GM18499 (cell line): ENCODE data around the gene HNRNPA1.
"Not testable (repeated sequence)": the region's sequence is repeated elsewhere in the genome, so short reads cannot be mapped to it uniquely, and the experiment has no call there.

Experiments
- ATAC-seq: cut with Tn5 transposase; IDR thresholded peaks from one replicate; pipeline ENCODE4 v1.9.1; 2021; ENCODE audit warnings: moderate number of reproducible peaks; ENCODE audit not compliant: insufficient read depth, unreplicated experiment

The HNRNPA1 gene

DNA sequence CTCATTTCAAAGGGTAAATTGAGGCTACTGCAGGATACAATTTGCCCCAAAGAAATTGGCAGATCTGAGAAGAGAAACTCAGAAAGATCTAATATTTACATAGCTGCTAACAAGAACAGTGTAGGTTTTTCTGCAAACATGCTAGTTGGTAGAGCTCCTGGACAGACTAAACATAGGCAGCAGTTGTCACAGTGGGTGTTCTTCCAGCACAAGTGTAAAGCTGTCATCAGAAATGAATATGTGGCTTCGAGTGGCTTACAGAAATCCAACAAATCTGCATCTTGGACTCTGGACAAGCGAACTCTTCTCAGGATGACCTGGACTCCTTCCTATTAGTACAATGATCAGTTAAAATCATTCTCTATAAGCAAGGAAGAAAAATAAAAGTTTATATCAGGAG, 6.5 kb upstream of the HNRNPA1 start:
- ATAC-seq = no peak

DNA sequence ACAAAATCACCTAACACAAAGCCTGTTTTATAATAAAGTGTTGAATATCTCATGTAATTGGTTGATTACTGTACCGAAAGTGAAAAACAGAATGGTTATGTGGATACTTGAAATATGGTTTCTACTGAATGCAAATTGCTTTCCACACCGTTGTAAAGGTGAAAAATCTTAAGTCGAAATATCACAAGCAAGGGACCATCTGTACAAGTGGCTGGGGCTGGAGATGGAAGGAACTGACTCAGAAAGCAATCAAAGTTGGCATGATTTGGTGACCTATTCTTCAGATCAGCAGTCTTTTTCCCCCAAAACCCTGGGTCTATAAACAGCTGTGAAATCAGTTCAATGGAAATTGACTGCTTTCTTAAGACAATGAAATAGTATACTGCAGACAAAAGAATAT, 4.2 kb upstream of the HNRNPA1 start:
- no peak for ATAC-seq

DNA sequence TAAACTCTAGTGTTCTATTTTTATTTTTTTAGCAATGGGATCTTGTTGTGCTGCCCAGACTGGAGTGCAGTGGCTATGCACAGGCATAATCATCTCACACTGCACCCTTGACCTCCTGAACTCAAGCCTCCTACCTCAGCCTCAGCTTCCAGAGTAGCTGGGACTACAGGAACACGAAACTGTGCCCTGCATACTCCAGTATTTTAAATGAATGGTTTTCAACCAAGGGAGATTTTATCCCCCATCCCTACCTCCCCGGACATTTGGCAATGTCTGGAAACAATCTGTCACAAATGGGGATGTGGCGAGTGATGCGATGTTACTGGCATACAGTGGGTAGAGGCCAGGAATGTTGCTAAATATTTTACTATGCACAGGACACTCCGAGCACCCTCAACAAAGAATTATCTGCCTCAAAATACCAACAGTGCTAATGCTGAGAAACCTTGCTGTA, 2.7 kb upstream of the HNRNPA1 start:
- no peak for ATAC-seq

DNA sequence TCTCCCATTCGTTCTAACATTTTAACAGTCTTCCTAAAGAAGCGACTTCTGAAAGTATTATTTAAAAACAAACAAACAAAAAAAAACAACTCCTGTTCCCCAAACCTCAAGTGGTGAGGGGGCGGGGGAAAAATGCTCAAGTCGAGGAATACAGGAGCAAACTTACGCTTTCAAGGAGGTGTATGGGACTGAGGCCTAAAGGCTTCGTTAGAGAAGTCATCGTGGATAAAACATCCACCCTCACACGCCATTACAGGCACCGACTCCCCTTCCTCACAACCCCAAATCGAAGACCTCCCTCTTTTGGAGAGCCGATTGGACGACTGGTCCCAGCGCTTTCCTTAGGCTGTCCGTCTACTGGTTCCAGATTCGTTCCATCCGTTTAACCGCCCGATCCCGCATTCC, 1.3 kb upstream of the HNRNPA1 start:
- no peak for ATAC-seq

DNA sequence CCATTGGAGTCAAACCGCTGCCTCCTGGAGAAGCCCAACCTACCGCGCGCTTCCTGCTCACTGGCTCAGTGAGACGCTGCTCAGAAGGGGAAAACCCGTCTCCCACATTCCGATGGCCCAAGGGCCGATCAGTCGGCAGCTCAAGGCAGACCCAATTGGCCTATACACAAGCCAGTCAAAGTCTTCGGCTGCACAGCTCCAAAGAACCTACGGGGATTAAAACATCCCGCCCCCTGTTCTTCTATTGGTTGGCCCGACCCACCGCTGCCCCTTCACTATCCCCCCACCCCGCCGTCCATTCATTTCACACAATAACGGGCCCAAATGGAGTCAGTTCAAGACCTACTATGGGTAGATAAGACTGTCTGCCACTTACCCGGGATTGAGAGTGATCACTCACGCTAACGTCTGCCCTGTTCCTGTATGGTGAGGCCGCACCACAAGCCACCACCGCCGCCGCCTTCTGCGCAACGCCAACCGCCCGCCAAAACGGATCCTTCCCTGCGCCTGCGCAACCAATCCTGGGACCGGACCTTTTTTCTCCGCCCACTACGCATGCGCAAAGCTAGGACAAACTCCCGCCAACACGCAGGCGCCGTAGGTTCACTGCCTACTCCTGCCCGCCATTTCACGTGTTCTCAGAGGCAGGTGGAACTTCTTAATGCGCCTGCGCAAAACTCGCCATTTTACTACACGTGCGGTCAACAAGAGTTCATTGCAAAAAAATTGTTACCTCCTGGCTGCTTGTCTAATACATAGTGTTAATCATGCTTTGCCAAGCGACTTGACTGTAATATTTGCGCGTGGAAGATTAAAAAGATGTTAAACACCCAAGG, 676 bp upstream of the HNRNPA1 start, which contains the start of gene CBX5:
Gene CBX5 (minus strand): TSS at position 491 of the 836 bp plus-strand sequence. CDS start 22,472 bp downstream, outside the sequence.
- ATAC-seq = peak; percentile 69

DNA sequence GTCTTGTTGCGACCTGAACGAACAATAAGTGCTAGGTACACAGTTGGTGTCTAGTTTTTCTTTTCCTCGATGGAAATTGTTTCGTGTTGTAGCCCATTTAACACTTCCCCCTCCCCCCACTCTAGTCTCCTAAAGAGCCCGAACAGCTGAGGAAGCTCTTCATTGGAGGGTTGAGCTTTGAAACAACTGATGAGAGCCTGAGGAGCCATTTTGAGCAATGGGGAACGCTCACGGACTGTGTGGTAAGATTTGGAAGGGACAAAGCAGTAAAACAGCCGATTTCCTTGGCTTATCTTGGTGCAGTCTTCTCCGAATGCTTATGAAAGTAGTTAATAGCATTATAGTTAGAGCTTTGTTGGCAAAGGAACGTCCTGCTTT, 724 bp downstream of the HNRNPA1 start:
- not testable (repeated sequence) for ATAC-seq

DNA sequence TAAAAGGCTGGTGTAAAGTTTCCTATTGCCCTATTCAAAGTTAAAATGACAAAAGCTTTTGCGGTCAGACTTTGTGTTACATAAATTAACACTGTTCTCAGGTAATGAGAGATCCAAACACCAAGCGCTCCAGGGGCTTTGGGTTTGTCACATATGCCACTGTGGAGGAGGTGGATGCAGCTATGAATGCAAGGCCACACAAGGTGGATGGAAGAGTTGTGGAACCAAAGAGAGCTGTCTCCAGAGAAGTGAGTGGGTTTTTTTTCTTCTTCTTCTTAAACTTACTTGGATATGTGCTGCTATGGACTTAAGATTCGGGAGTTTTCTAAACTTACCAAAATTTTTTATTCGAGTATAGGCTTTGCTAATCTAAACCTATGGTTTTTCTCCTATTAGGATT, 1.2 kb downstream of the HNRNPA1 start:
- ATAC-seq = not testable (repeated sequence)

DNA sequence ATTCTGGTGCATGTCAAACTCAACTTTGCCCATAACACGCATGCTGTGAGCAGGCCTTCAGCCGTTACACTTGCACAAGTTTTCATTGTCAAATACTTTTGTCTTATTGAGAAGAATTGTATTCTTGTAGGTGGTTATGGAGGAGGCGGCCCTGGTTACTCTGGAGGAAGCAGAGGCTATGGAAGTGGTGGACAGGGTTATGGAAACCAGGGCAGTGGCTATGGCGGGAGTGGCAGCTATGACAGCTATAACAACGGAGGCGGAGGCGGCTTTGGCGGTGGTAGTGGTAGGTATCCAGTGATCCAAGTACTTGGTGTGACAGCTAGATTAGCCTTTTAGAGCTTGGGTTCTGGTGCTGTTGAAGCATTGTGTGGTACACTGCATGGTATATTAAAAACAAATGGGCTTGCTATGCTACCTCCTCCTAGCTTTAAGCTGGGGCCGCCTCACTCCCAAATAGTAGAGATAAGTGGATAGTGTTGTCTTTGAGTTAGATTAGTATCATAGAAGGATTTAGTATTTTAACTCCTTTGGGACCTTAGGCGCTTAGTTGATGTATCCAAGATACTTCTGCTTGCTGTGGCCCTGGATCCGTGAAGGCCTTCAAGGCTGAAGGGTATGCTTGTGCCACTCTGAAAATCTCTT, 2.5 kb downstream of the HNRNPA1 start:
- ATAC-seq = no peak

DNA sequence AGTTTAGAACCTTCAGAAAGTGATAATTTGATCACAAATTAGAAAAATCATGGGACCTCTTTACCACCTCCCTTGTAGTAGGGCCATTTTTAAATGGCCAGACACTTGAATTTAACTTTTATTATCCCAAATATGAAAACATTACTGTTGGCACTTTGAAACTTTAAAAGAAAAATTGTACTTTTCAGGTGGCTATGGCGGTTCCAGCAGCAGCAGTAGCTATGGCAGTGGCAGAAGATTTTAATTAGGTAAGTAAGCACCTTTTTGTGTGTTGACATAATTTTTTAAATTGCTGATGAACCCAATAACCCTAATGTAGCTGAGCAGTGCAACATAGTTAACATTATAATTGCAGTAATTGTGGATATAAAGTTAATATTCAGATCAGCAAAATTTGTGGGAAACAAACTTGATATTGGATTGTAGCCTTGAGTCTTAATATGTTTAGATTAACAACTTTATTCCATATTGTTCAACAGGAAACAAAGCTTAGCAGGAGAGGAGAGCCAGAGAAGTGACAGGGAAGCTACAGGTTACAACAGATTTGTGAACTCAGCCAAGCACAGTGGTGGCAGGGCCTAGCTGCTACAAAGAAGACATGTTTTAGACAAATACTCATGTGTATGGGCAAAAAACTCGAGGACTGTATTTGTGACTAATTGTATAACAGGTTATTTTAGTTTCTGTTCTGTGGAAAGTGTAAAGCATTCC, 3.7 kb downstream of the HNRNPA1 start:
- ATAC-seq = not testable (repeated sequence)

DNA sequence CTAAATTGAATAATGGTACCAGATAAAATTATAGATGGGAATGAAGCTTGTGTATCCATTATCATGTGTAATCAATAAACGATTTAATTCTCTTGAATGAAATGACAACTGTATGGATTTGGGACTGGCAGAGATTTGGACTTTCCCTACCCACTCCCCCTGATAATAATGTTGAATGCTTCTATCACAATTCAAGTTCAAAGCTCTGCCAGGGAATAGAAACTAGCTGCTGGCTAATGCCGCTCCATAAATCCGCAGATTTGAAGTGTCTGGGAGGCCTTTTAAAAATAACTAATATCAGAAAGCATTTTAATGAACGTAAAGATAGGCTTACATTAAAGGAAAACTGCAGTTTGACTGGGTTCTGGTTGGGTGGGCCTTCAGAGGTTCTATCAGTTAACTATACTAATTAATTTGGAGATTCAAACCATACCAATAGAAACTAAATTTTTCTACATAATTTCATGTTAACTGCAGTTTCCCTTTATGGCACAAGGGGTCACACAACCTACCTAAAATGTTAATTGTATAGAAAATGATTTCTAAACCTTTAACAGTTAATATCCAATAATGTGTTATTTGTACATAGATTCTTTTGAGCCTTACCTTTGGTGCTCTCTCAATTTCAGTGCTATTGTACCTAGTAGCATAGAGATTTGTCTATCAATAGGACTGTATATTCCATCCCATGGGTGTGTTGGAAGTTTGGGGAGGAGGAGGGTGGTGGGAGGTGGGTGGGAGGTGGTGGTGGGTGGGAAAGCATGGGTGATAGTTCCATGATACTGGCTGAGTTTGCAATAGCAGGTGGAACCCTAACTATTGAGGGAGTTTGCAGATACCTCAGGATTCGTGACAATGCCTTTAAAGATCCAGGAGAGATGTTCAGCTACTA, 4.9 kb downstream of the HNRNPA1 start:
- no peak for ATAC-seq

DNA sequence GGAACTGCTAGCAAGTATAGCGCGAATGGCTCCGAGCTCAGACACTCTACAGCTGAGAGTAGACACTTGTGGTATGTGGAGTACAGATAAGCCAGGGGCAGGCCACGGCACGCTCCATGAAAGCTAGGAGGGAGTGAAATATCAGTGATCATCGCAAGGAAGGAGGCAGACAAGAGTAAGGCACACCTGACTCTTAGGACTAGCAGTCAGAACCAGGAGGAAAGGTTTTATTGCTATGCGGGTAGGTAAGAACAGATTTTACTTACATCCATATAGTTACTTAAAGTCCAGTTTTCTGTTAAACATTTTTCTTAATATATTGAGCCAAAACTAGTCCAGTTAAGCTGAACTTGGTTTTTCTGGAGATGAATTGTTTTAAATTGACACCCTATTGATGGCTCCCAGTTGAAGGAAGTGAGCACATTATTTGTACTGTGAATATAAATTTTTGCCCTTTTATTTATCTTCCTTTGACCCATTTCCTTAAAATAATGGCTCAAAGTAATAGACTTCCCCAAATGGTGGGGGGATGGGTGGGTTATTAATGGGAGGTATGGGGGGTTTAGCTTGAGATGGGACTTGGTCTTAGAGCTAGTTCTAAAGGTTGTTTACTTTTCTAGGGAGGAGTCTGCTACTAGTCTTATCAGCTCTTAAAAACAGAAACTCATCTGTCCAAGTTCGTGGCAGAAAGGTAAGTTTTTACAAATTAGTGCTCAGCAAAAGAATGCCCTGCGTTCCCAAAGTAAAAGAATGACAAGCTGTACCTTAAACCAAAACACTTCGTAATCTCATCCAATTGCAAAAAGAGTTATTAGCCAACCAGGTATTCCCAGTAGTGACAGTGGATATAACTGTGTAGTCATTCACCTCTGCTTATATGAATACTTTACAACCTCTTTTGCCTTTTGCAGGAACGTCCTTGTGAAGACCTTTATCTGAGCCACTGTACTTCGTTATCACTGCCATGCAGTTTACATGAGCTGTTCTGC, 5.8 kb downstream of the HNRNPA1 start:
- no peak for ATAC-seq

DNA sequence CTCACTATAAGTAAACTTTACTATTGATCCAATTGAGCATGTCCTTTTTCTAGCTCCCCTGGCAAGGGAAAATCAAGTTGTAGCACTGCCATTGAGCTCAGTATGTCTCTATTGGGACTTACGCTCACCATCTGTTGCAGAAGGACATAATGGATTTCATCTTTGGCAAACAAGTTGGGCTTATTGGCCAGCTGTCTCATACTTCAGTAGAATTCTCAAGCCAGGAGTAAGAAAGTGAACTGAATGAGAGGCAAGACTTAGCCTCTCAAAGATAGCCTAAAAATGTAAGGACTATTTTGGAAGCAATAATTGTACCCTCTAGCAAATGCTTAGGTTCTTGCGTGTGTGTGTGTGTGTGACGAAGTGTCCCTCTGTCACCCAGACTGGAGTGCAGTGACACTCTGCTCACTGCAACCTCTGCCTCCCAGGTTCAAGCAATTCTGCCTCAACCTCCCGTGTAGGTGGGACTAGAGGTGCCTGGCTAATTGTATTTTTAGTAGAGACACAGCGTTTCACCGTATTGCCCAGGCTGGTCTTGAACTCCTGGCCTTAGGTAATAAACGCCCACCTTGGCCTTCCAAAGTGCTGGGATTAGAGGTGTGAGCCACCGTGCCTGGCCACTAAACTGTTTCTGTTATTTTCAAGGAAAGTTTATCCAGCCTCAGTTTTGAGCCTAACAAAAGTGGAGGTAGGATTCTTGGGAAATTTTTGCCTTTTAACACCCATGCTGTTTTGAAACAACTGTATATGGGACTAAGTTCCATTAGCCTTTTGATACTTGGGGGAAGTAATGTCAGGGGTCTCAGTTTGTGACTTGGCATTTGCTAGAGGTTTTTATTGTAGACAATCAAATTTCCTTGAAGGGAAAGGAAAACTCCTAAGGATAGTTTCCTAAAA, 7.0 kb downstream of the HNRNPA1 start:
- ATAC-seq = no peak

DNA sequence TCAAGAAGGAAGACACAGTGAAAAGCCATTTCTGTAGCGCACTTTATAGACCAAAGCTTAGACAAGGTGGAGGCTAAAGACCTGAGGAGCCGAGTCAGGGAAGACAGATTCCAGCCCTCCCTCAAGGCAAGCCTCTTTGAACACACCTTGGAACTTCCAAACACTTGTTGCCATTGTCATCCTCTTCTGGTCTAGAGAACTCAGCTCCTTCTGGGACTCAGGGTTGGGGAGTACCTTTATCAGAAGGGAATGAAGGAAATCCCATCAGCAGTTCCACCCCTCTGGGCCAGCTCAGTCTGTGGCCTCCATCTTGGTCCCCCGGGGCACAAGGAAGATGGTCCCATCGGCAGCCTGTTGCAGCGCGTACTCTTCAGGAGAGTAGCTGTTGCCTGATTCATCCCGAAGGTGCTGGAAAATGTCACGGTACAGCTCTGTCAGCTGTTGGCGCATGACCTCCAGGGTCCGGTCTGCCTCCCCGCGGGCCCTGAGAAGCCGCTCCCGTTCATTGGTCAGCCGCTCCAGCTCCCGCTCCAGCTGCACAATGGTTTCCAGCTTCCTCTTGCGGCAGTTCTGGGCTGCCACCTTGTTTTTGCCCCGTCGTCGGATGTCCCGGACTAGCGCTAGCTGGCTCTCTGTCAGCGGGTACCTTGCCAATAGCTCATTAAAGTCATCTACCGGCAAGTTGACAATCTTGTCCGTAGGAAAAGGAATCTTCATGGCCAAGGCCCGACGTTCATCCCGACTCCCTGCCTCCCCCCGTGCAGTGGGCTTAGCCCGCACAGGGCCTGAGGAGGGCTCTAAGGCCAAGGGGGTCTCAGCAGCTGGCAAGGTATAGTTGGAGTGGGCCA, 11.8 kb downstream of the HNRNPA1 start:
- ATAC-seq = no peak

DNA sequence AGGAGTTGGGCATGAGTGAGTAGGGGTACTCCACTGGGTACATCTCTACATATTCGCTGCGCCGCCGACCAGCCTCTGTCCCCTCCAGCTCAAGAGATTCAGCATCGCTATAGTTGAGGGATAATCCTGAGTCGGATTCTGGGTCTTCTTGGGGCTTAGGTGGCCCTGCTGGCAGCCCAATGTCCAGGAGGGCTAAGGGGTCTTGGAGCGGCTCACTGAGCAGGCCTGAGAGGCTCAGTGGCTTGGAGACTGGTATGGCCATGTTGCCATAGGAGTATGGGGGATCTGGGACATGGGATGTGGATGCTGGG, 12.4 kb downstream of the HNRNPA1 start:
- ATAC-seq = no peak

DNA sequence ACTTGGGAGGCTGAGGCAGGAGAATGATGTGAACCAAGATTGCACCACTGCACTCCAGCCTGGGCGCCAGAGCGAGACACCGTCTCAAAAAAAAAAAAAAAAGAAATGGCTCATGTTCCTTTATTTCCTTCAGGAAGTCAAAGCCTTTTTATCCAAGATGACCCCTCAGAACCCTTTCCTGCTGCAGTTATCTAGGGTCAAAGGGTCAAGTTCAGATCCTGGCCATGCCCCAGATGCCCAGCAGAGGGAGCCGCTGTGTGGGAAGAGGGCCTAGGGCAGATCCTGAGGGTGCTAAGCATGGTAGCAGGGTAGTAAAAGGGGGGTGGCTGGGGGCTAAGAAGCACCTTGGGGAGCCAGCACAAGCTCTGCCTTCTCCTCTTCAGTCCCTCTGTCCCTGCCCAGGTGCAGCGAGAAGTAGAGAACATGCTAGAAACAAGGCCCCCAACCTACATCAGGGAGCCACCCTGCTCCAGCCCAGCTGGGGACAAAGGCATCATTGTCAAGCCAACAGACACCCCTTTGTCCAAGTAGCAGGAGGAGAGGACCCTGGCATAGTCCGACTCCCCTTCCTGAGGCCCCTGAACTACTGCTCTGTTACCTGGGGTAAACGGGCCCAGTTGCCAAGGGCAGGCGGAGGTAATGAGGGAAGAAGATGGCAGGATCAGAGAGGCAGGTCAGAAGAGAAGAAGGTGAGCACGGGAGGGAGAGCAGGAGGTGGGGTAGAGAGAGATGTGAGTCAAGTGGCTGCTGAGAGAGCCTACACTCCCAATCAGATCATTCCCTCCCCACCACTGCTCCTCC, 13.8 kb downstream of the HNRNPA1 start:
- no peak for ATAC-seq

DNA sequence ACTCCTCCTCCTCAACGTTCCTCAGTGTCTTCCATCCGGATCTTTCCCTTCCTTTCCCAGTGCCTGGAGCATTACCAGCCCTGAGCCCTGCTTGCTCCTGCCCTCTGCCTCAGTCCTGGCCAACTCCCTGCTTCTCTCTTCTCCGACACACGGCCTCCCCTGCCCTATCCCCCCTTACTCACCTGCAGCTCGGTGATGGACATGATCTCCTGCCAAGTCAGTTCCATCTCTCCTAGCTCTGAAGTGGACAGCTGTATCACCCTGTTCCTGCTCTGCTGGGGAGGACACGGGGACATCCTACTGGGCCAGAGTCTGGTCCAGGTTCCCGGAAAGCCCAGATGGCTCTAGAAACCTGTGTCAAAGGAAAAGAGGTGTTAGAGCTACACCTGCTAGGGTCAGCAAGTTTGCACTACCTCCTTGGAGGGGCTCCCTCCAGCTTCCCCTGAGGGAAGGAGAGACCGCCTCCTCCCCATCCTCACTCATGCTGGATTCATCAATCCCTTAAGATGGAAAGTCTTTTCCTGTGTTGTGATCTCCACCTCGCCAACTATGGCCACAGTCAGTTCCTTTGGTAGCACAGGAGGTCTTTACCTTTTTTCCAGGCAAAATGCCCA, 14.5 kb downstream of the HNRNPA1 start:
- ATAC-seq = no peak
